Measurements from ENCODE around the gene ASPHD2. TPM values are rescaled to one million over a fixed set of nuclear protein-coding genes. Genes with fewer than 3 reads are reported as not detected.

ASPHD2 gene
- total RNA-seq, 1 experiment from 2014 or later: 1.4 TPM

GRCh38 chr22:26414347-26414746 is 14.7 kb upstream of the ASPHD2 start:
- BruUV-seq (replicated peaks): no TSS peak
- no peak for DNase-seq (ENCODE audit: low spot score)
- CTCF ChIA-PET: no interaction called here
- POLR2A ChIA-PET (ENCODE audit: low non-redundant PET): interaction anchor here (0.6 kb wide), 1 partner anchor 91 kb away, joined by 3 read pairs; no protein-coding TSS in a partner anchor
- H3K36me3 ChIP-seq (ENCODE audit: insufficient read depth, low read length, poor library complexity, severe bottlenecking): no peaks in the 10 kb centered on the region
- H3K9me3 ChIP-seq (ENCODE audit: low read depth, low read length, poor library complexity, severe bottlenecking): no peaks in the 10 kb centered on the region
- intact Hi-C loops (cut with micrococcal nuclease; ENCODE audit: unreplicated experiment): no loop called here
- no peak overlapping the region for H3K4me3 ChIP-seq (ENCODE audit: low read depth, low read length, poor library complexity, severe bottlenecking)
- H3K27ac ChIP-seq (ENCODE audit: low read depth, low read length, poor library complexity, severe bottlenecking): no peak overlapping the region
- TF ChIP-seq CTCF (conservative IDR thresholded peaks at IDR 0.05; ENCODE audit: low read depth, low read length) (no peak), EZH2 (IDR thresholded peaks at IDR 0.05; ENCODE audit: borderline replicate concordance, low read depth, low read length, poor library complexity, severe bottlenecking) (no peak)
- no peaks in the 10 kb centered on the region for H3K4me1 ChIP-seq (ENCODE audit: insufficient read depth, low read length, poor library complexity, severe bottlenecking)
- H3K27me3 ChIP-seq (replicated peaks; ENCODE audit: insufficient read depth, low read depth, low read length, poor library complexity): peaks cover 73% of the 10 kb centered on the region

DNA sequence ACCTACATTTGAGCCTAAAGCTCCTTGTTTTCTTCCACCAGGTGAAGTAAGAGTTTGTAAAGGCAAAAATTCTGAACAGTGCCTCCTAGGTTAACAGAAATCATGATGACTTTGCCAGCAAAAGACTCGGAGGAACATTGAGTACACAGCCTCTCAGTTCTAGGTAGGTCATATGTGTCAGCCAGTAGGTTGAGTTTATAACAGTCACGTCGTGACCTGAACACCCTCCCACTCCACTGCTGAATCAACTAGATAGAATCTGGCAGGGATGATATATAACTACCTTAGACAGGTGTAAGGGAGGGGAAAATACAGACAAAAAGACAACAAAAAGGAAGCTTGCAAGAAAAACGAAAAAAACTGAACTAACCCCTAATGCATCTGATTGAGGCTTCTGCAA is 12.8 kb upstream of the ASPHD2 start:
- intact Hi-C loops (cut with micrococcal nuclease; ENCODE audit: unreplicated experiment): no loop called here
- no peak for DNase-seq (ENCODE audit: low spot score)
- ChIA-PET POLR2A (ENCODE audit: low non-redundant PET) (no interaction called here), CTCF (no interaction called here)
- Histone ChIP-seq H3K9me3 (ENCODE audit: low read depth, low read length, poor library complexity, severe bottlenecking) (no peaks in the 10 kb centered on the region), H3K4me1 (ENCODE audit: insufficient read depth, low read length, poor library complexity, severe bottlenecking) (no peaks in the 10 kb centered on the region), H3K36me3 (ENCODE audit: insufficient read depth, low read length, poor library complexity, severe bottlenecking) (no peaks in the 10 kb centered on the region), H3K4me3 (ENCODE audit: low read depth, low read length, poor library complexity, severe bottlenecking) (no peak overlapping the region), H3K27ac (ENCODE audit: low read depth, low read length, poor library complexity, severe bottlenecking) (no peak overlapping the region), H3K27me3 (replicated peaks; ENCODE audit: insufficient read depth, low read depth, low read length, poor library complexity) (peaks cover 71% of the 10 kb centered on the region)
- BruUV-seq (replicated peaks): no TSS peak
- TF ChIP-seq EZH2 (IDR thresholded peaks at IDR 0.05; ENCODE audit: borderline replicate concordance, low read depth, low read length, poor library complexity, severe bottlenecking) (no peak), CTCF (conservative IDR thresholded peaks at IDR 0.05; ENCODE audit: low read depth, low read length) (no peak)

DNA sequence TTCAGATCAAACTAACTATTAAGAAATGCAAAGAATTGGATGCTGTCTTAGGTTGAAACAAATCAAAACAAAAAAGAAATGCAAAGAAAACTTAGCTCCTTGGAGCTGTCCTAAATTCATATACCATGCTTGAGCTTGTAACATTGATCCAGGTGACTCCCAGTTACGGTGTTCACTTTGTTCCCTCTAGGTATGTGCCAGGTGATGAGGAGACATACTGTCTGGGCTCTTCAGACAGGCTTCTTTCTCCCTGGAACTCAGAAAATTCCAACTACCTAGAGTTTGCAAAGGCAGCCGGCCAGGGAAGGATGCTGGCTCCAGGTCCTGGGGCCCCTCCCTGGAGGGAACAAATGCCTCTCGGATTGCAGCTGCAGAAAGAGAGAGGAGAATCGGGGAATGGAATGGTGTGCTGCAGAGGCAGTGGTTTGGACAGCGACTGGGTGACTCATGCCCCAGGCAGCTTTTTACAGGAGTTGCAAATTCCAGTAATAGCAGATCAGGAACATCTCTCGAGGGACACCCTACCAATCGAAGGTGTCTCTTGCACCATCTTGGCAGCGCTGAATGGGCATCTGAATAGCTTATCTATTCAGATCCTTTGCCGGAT is 12.3 kb upstream of the ASPHD2 start:
- TF ChIP-seq EZH2 (IDR thresholded peaks at IDR 0.05; ENCODE audit: borderline replicate concordance, low read depth, low read length, poor library complexity, severe bottlenecking) (no peak), CTCF (conservative IDR thresholded peaks at IDR 0.05; ENCODE audit: low read depth, low read length) (no peak)
- no peaks in the 10 kb centered on the region for H3K9me3 ChIP-seq (ENCODE audit: low read depth, low read length, poor library complexity, severe bottlenecking)
- no peaks in the 10 kb centered on the region for H3K36me3 ChIP-seq (ENCODE audit: insufficient read depth, low read length, poor library complexity, severe bottlenecking)
- intact Hi-C loops (cut with micrococcal nuclease; ENCODE audit: unreplicated experiment): no loop called here
- no peak overlapping the region for H3K27ac ChIP-seq (ENCODE audit: low read depth, low read length, poor library complexity, severe bottlenecking)
- POLR2A ChIA-PET (ENCODE audit: low non-redundant PET): no interaction called here
- H3K27me3 ChIP-seq (replicated peaks; ENCODE audit: insufficient read depth, low read depth, low read length, poor library complexity): peaks cover 66% of the 10 kb centered on the region
- no TSS peak for BruUV-seq (replicated peaks)
- H3K4me1 ChIP-seq (ENCODE audit: insufficient read depth, low read length, poor library complexity, severe bottlenecking): no peaks in the 10 kb centered on the region
- H3K4me3 ChIP-seq (ENCODE audit: low read depth, low read length, poor library complexity, severe bottlenecking): no peak overlapping the region
- CTCF ChIA-PET: no interaction called here
- DNase-seq (ENCODE audit: low spot score): peak; percentile 17
